SK-N-SH (cell line): ENCODE data around the gene NDUFB11. TPM values are rescaled to one million over a fixed set of nuclear protein-coding genes. Genes with fewer than 3 reads are reported as not detected.

Experiments used
- CTCF ChIA-PET: fragments of 300-600, 350-600 bp; formaldehyde crosslinking; extraction: SDS; loops from one replicate; lab custom pipeline; 2021; lab: Yijun Ruan, JAX
- POLR2A ChIA-PET: fragments of 350-600 bp; sonication (Branson Sonifier 250); formaldehyde crosslinking; extraction: SDS; loops from one replicate; lab custom pipeline; 2020; ENCODE audit warnings: antibody characterized with exemption, inconsistent platforms; lab: Yijun Ruan, JAX
- DNase-seq: peaks from one replicate; pipeline ENCODE4 v3.0.0; 2012
- H2AFZ ChIP-seq: fragments of 200-600 bp; sonication (generic); 2 replicates; pipeline ENCODE4 v1.8.1; 2016; ENCODE audit warnings: antibody characterized with exemption, mild to moderate bottlenecking, low read depth
- H3F3A ChIP-seq: fragments of 200-600 bp; sonication (generic); replicated peaks from 2 replicates; pipeline ENCODE3; 2016; ENCODE audit warnings: antibody characterized with exemption, mild to moderate bottlenecking; ENCODE audit not compliant: insufficient read depth
- H3K27ac ChIP-seq, 2 experiments: fragments of 200-500 bp in 1 of 2; fragments of 200-600 bp in 1 of 2; sonication (Bioruptor generic) in 1 of 2; sonication (generic), shearing (Covaris generic) in 1 of 2; 2 replicates each; pipeline versions ENCODE4 v1.5.1 to v1.6.1; 2014 to 2016; ENCODE audit warnings: low read depth in 2 of 2, inconsistent platforms in 1 of 2, low read length in 1 of 2, mild to moderate bottlenecking in 1 of 2, mixed read lengths in 1 of 2
- H3K27me3 ChIP-seq: fragments of 200-600 bp; sonication (generic), shearing (Covaris generic); 2 replicates; pipeline ENCODE4 v1.6.1; 2016; ENCODE audit warnings: mixed run types; ENCODE audit not compliant: insufficient read depth
- H3K36me3 ChIP-seq, 2 experiments: fragments of 200-500 bp in 1 of 2; fragments of 200-600 bp in 1 of 2; sonication (Bioruptor generic) in 1 of 2; sonication (generic) in 1 of 2; replicated peaks in 1 of 2; 2 replicates each; pipeline versions ENCODE3 to v1.5.1; 2014 to 2016; ENCODE audit warnings: low read length in 1 of 2, mild to moderate bottlenecking in 1 of 2; ENCODE audit not compliant: insufficient read depth in 2 of 2, control insufficient read depth in 1 of 2
- H3K4me1 ChIP-seq, 2 experiments: fragments of 200-500 bp in 1 of 2; fragments of 200-600 bp in 1 of 2; sonication (Bioruptor generic) in 1 of 2; sonication (generic), shearing (Covaris generic) in 1 of 2; 2 replicates each; pipeline versions ENCODE4 v1.5.1 to v1.6.1; 2014 to 2016; ENCODE audit warnings: low read depth in 1 of 2, low read length in 1 of 2, mixed run types in 1 of 2; ENCODE audit not compliant: insufficient read depth in 2 of 2, control insufficient read depth in 1 of 2
- H3K4me2 ChIP-seq: fragments of 200-600 bp; sonication (generic), shearing (Covaris generic); 2 replicates; pipeline ENCODE4 v1.6.1; 2017; ENCODE audit warnings: mixed run types
- H3K4me3 ChIP-seq, 2 experiments: fragments of 200-500 bp in 1 of 2; fragments of 200-600 bp in 1 of 2; sonication (Bioruptor generic) in 1 of 2; sonication (generic), shearing (Covaris generic) in 1 of 2; 2 replicates each; pipeline versions ENCODE4 v1.5.1 to v1.8.1; 2014 to 2016; ENCODE audit warnings: low read depth in 2 of 2, inconsistent platforms in 1 of 2, low read length in 1 of 2, mild to moderate bottlenecking in 1 of 2, mixed read lengths in 1 of 2, moderate library complexity in 1 of 2
- H3K79me2 ChIP-seq: fragments of 200-600 bp; sonication (generic); 2 replicates; pipeline ENCODE4 v1.8.1; 2017; ENCODE audit warnings: mild to moderate bottlenecking; ENCODE audit not compliant: insufficient read depth
- H3K9ac ChIP-seq: fragments of 200-600 bp; sonication (generic); 2 replicates; pipeline ENCODE4 v1.6.1; 2017; ENCODE audit warnings: mixed run types
- H3K9me2 ChIP-seq: fragments of 200-600 bp; sonication (generic); 2 replicates; pipeline ENCODE4 v1.6.1; 2017; ENCODE audit warnings: mixed run types
- H3K9me3 ChIP-seq: fragments of 200-600 bp; sonication (generic); 2 replicates; pipeline ENCODE4 v1.6.1; 2017; ENCODE audit warnings: mixed run types, mild to moderate bottlenecking, moderate library complexity
- H4K20me1 ChIP-seq: fragments of 200-600 bp; sonication (generic); 2 replicates; pipeline ENCODE4 v1.6.1; 2017; ENCODE audit warnings: mild to moderate bottlenecking, mixed run types; ENCODE audit not compliant: insufficient read depth
- CHD2 ChIP-seq: fragments of 150-350 bp; IDR thresholded peaks from 2 replicates; pipeline ENCODE4 v1.6.1; 2018; ENCODE audit warnings: low read length; ENCODE audit not compliant: partially characterized antibody
- ELF1 ChIP-seq: IDR thresholded peaks from 2 replicates; pipeline ENCODE4 v1.4.0; 2012
- EP300 ChIP-seq, 2 experiments: IDR thresholded peaks; 2 replicates each; pipeline versions ENCODE4 v1.4.0 to v1.6.1; 2012; ENCODE audit warnings: borderline replicate concordance in 1 of 2, low read depth in 1 of 2, low read length in 1 of 2
- EZH2phosphoT487 ChIP-seq: fragments of 200-600 bp; sonication (generic); IDR thresholded peaks from 2 replicates; pipeline ENCODE4 v1.6.1; 2017; ENCODE audit warnings: low read depth, mixed run types, mild to moderate bottlenecking, antibody characterized with exemption, moderate library complexity, borderline replicate concordance
- FOSL2 ChIP-seq: IDR thresholded peaks from 2 replicates; pipeline ENCODE4 v1.4.0; 2012; ENCODE audit warnings: low read depth, mild to moderate bottlenecking, moderate library complexity, borderline replicate concordance
- FOXJ3 ChIP-seq: sonication (generic); formaldehyde crosslinking; IDR thresholded peaks from 2 replicates; pipeline ENCODE4 v1.5.1; 2020; ENCODE audit warnings: mild to moderate bottlenecking, missing genetic modification reagents
- MXI1 ChIP-seq: IDR thresholded peaks from 2 replicates; pipeline ENCODE4 v1.6.1; 2012; ENCODE audit warnings: mild to moderate bottlenecking, low read depth, low read length, improper control_type of control experiment
- NFIC ChIP-seq: IDR thresholded peaks from 2 replicates; pipeline ENCODE4 v1.4.0; 2012; ENCODE audit warnings: borderline replicate concordance
- RAD21 ChIP-seq: IDR thresholded peaks from 2 replicates; pipeline ENCODE4 v1.6.1; 2012; ENCODE audit warnings: mild to moderate bottlenecking, low read length
- RFX5 ChIP-seq: IDR thresholded peaks from 2 replicates; pipeline ENCODE4 v1.6.1; 2012; ENCODE audit warnings: mild to moderate bottlenecking, improper control_type of control experiment, low read length
- RXRA ChIP-seq: IDR thresholded peaks from 2 replicates; pipeline ENCODE4 v1.4.0; 2012; ENCODE audit warnings: low read depth, mild to moderate bottlenecking, borderline replicate concordance
- SIN3A ChIP-seq: IDR thresholded peaks from 2 replicates; pipeline ENCODE4 v1.6.1; 2012; ENCODE audit warnings: low read depth, mild to moderate bottlenecking, low read length, moderate library complexity, borderline replicate concordance
- SMC3 ChIP-seq: IDR thresholded peaks from 2 replicates; pipeline ENCODE4 v1.6.1; 2012; ENCODE audit warnings: low read depth, low read length, improper control_type of control experiment
- WGBS: methylation state at CpG from one replicate; pipeline ENCODE4 v1.1.6; 2017; ENCODE audit warnings: low lambda C conversion rate; 5-methylcytosine and 5-hydroxymethylcytosine counted together
- polyA plus RNA-seq, 3 experiments: library from polyadenylated mRNA; depleted of rRNA; stranded (reverse); fragments of >200 nt; gene quantifications; 2 replicates each; pipeline ENCODE4 v1.2.3, GENCODE V29; 2012
- TF ChIP-seq, protein P1 (sequence below): IDR thresholded peaks from 2 replicates; pipeline ENCODE4 v1.6.1; 2012; ENCODE audit warnings: mild to moderate bottlenecking, low read depth, low read length, moderate library complexity
- TF ChIP-seq, protein P2 (sequence below): fragments of 150-350 bp; IDR thresholded peaks from 2 replicates; pipeline ENCODE4 v1.6.1; 2017; ENCODE audit warnings: antibody characterized with exemption, low read length, low read depth, borderline replicate concordance
- TF ChIP-seq, protein P3 (sequence below): IDR thresholded peaks from 2 replicates; pipeline ENCODE4 v1.4.0; 2012; ENCODE audit warnings: low read depth
- TF ChIP-seq, protein P4 (sequence below): fragments of 200-600 bp; sonication (generic); IDR thresholded peaks from 2 replicates; pipeline ENCODE4 v1.6.1; 2017; ENCODE audit warnings: antibody characterized with exemption, mild to moderate bottlenecking, moderate library complexity
- TF ChIP-seq, protein P5 (sequence below): IDR thresholded peaks from 2 replicates; pipeline ENCODE4 v1.4.0; 2012; ENCODE audit warnings: low read depth, borderline replicate concordance

NDUFB11 gene
- polyA plus RNA-seq, 1 of the 3 experiments (the other 2 are of a cell fraction), result 107 TPM

DNA sequence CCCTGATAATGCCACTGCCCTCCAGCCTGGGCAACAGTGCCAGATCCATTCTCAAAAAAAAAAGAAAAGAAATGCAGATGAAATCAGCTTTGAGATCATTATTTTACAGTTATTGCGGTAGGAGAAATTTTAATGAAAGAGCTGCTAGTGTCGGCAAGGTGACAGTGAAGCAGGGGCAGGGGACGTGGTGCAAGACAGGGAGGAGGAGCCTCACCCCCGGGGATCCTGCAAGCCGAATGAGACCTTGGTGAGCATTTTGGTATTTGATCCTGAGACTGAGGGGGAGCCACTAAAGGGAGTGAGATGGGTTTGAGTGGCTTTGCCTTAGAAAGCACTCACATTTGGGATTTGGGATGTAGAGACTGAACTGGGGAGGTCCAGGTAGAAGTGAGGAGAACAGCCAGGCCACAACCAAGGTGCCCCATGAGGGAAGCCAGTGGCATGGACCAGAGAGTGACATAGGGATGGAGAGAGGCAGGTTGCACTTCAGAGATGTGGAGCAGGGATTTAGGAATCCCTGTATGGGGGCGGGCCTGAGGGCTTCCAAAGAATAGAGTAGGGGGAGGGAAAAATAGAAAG lies 24.1 kb upstream of the NDUFB11 start:
- no peak for DNase-seq
- peaks cover 24% of the 10 kb centered on the region; the same call in 1 of the 2 replicates for H3K27me3 ChIP-seq
- H3K4me1 ChIP-seq, result no peaks in the 10 kb centered on the region
- H3K9me2 ChIP-seq, result no peaks in the 10 kb centered on the region
- H3F3A ChIP-seq, result no peaks in the 10 kb centered on the region
- no peak overlapping the region for H3K4me3 ChIP-seq
- peaks cover 0 to 10% of the 10 kb centered on the region in 2 experiments for H3K36me3 ChIP-seq
- no peak overlapping the region for H3K27ac ChIP-seq
- H2AFZ ChIP-seq, result no peak overlapping the region
- TF ChIP-seq FOXJ3, result no peak
- TF ChIP-seq CHD2, result no peak
- WGBS, result 41% methylated on average over 6 of the region's 6 CpGs
- H3K9me3 ChIP-seq, result no peaks in the 10 kb centered on the region
- no peak overlapping the region for H3K9ac ChIP-seq
- no peak overlapping the region for H3K4me2 ChIP-seq
- H4K20me1 ChIP-seq, result no peaks in the 10 kb centered on the region
- H3K79me2 ChIP-seq, result peaks cover 33% of the 10 kb centered on the region
- POLR2A ChIA-PET, result no interaction called here
- CTCF ChIA-PET, result no interaction called here

DNA sequence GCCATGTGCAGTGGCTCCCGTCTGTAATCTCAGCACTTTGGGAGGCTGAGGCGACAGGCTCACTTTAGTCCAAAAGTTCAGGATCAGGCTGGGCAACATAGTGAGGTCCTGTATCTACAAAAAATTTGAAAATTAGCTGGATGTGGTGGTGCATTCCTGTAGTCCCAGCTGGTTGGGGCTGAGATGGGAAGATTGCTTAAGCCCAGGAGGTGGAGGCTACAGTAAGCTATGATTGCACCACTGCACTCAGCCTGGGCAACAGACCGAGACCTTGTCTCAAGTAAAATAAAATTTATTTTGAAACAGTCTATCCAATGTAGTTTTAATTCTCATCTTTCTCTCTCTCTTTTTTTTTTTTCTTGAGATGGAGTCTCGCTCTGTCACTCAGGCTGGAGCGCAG lies 21.6 kb upstream of the NDUFB11 start:
- H3K4me1 ChIP-seq, result no peaks in the 10 kb centered on the region
- H3K27me3 ChIP-seq, result peaks cover 15% of the 10 kb centered on the region; the same call in 1 of the 2 replicates
- H3K9me3 ChIP-seq, result no peaks in the 10 kb centered on the region
- H3K27ac ChIP-seq, result no peak overlapping the region
- POLR2A ChIA-PET, result interaction anchor here (0.9 kb wide), 1 partner anchor 22 kb away, joined by 3 read pairs; the partner anchor contains the start of genes NDUFB11 and RBM10
- WGBS, result 69% methylated on average over 5 of the region's 5 CpGs
- no peaks in the 10 kb centered on the region for H3F3A ChIP-seq
- CTCF ChIA-PET, result no interaction called here
- H3K9ac ChIP-seq, result no peak overlapping the region
- H3K4me2 ChIP-seq, result no peak overlapping the region
- H3K4me3 ChIP-seq, result no peak overlapping the region
- H4K20me1 ChIP-seq, result no peaks in the 10 kb centered on the region
- H3K36me3 ChIP-seq, result peaks cover 0 to 1% of the 10 kb centered on the region in 2 experiments
- peaks cover 50% of the 10 kb centered on the region for H3K79me2 ChIP-seq
- DNase-seq, result no peak
- H2AFZ ChIP-seq, result no peak overlapping the region
- H3K9me2 ChIP-seq, result no peaks in the 10 kb centered on the region
- no peak for TF ChIP-seq FOSL2
- TF ChIP-seq FOXJ3, result no peak
- no peak for TF ChIP-seq EP300 (IDR thresholded peaks at IDR 0.05; ENCODE audit: borderline replicate concordance in 1 of 2, low read depth in 1 of 2, low read length in 1 of 2)
- TF ChIP-seq MXI1, result no peak
- TF ChIP-seq, protein P1, sequence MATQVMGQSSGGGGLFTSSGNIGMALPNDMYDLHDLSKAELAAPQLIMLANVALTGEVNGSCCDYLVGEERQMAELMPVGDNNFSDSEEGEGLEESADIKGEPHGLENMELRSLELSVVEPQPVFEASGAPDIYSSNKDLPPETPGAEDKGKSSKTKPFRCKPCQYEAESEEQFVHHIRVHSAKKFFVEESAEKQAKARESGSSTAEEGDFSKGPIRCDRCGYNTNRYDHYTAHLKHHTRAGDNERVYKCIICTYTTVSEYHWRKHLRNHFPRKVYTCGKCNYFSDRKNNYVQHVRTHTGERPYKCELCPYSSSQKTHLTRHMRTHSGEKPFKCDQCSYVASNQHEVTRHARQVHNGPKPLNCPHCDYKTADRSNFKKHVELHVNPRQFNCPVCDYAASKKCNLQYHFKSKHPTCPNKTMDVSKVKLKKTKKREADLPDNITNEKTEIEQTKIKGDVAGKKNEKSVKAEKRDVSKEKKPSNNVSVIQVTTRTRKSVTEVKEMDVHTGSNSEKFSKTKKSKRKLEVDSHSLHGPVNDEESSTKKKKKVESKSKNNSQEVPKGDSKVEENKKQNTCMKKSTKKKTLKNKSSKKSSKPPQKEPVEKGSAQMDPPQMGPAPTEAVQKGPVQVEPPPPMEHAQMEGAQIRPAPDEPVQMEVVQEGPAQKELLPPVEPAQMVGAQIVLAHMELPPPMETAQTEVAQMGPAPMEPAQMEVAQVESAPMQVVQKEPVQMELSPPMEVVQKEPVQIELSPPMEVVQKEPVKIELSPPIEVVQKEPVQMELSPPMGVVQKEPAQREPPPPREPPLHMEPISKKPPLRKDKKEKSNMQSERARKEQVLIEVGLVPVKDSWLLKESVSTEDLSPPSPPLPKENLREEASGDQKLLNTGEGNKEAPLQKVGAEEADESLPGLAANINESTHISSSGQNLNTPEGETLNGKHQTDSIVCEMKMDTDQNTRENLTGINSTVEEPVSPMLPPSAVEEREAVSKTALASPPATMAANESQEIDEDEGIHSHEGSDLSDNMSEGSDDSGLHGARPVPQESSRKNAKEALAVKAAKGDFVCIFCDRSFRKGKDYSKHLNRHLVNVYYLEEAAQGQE, result no peak
- no peak for TF ChIP-seq EZH2phosphoT487
- no peak for TF ChIP-seq RXRA
- TF ChIP-seq, protein P2, sequence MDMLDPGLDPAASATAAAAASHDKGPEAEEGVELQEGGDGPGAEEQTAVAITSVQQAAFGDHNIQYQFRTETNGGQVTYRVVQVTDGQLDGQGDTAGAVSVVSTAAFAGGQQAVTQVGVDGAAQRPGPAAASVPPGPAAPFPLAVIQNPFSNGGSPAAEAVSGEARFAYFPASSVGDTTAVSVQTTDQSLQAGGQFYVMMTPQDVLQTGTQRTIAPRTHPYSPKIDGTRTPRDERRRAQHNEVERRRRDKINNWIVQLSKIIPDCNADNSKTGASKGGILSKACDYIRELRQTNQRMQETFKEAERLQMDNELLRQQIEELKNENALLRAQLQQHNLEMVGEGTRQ, result no peak
- no peak for TF ChIP-seq SMC3
- TF ChIP-seq, protein P3, sequence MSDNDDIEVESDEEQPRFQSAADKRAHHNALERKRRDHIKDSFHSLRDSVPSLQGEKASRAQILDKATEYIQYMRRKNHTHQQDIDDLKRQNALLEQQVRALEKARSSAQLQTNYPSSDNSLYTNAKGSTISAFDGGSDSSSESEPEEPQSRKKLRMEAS, result no peak
- TF ChIP-seq RFX5, result no peak
- no peak for TF ChIP-seq NFIC
- TF ChIP-seq ELF1, result no peak
- no peak for TF ChIP-seq RAD21
- TF ChIP-seq SIN3A, result no peak
- TF ChIP-seq, protein P4, sequence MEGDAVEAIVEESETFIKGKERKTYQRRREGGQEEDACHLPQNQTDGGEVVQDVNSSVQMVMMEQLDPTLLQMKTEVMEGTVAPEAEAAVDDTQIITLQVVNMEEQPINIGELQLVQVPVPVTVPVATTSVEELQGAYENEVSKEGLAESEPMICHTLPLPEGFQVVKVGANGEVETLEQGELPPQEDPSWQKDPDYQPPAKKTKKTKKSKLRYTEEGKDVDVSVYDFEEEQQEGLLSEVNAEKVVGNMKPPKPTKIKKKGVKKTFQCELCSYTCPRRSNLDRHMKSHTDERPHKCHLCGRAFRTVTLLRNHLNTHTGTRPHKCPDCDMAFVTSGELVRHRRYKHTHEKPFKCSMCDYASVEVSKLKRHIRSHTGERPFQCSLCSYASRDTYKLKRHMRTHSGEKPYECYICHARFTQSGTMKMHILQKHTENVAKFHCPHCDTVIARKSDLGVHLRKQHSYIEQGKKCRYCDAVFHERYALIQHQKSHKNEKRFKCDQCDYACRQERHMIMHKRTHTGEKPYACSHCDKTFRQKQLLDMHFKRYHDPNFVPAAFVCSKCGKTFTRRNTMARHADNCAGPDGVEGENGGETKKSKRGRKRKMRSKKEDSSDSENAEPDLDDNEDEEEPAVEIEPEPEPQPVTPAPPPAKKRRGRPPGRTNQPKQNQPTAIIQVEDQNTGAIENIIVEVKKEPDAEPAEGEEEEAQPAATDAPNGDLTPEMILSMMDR, result no peak
- TF ChIP-seq CHD2, result no peak
- TF ChIP-seq, protein P5, sequence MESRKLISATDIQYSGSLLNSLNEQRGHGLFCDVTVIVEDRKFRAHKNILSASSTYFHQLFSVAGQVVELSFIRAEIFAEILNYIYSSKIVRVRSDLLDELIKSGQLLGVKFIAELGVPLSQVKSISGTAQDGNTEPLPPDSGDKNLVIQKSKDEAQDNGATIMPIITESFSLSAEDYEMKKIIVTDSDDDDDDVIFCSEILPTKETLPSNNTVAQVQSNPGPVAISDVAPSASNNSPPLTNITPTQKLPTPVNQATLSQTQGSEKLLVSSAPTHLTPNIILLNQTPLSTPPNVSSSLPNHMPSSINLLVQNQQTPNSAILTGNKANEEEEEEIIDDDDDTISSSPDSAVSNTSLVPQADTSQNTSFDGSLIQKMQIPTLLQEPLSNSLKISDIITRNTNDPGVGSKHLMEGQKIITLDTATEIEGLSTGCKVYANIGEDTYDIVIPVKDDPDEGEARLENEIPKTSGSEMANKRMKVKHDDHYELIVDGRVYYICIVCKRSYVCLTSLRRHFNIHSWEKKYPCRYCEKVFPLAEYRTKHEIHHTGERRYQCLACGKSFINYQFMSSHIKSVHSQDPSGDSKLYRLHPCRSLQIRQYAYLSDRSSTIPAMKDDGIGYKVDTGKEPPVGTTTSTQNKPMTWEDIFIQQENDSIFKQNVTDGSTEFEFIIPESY, result no peak
